Effector CD4-positive, alpha-beta T cell (primary cell): ENCODE results near the gene CDCA5.

ENCODE experiments used
- DNase-seq: peaks from one replicate; pipeline ENCODE4 v3.0.0-alpha.2; 2020
- total RNA-seq: gene quantifications from one replicate; lab custom pipeline; 2026; lab: John Stamatoyannopoulos, UW

CDCA5 gene, protein sequence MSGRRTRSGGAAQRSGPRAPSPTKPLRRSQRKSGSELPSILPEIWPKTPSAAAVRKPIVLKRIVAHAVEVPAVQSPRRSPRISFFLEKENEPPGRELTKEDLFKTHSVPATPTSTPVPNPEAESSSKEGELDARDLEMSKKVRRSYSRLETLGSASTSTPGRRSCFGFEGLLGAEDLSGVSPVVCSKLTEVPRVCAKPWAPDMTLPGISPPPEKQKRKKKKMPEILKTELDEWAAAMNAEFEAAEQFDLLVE
- total RNA-seq: 1.3 reads per million

- peak; percentile 94 for DNase-seq
Observed at GRCh38 chr11:65083834-65084597, at the start of gene CDCA5, which contains the start of gene ZFPL1. Gene CDCA5, minus strand, starts transcription at chr11:65084040. Its CDS starts 62 bp downstream, at chr11:65083978. Gene ZFPL1, plus strand, starts transcription at chr11:65084222. Its CDS starts 477 bp downstream, at chr11:65084699.

DNA sequence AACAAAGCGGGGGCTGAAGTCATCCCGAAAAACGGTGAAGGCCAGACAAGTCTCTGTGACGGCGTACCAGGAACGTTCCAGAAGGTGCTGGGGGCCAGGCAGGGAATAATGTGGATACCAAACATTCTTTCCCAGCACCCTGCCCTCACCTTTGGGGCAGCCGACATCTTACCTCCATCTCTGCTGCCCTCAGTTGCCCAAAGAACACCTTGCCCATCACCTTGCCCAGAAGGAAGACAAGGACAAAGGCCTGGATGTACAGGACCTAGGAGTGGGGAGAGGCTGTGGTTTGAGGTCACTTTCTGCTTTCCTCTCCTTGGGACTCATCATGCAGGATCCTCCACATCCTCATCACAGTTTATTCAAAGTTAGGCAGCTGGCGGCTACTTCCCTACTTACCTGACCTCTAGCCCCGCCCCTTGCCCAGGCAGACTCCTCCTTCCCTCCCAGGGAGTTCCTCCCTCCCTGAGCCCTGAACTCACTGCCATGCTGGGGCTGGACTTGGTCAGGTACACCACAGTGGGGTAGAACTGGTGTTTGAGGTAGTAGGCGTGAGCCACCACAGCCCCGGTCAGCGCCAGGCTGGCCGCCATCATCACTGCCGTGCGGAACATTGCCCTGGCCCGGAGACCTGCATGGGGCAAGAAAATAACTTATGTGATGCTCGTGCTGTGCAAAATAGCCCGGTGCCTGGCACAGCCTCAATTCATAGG lies 49.3 kb upstream of the CDCA5 start:
- DNase-seq: no peak

DNA sequence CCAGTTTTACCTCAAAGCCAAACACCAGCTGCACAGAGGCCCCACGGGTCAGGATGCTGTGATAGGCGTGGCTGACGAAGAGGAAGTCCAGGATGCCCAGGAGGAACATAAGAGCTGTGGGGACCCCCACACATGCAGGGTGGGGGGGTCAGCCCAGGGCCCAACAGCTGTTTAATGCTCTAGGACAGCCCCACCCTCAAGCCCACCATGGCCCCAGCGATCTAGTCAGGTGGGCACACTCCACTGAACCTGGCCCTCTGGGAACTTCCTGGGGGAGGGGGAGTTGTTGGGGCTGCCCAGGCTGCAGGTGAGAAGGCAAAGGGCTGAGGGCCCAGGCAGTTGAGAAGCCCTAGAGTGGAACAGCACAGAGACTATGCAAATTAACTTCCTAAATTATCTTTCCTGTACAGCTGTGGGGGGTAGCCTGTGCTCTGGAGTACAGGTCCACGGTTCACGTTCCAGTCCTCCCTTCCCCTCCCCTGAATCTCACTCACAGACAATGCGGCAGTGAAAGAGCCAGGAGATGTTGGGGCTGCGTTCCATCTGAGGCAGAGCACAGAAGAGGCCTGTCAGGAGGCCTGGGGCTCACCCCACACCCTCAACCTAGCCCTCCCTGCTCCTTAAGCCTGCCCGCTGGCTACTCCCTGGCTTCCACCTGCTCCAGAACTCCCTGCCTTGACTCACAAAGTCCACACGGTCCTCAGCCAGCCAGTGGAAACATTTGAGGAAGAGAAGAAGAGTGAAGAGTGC lies 48.6 kb upstream of the CDCA5 start:
- DNase-seq: no peak

GRCh38 chr11:65131895-65132237 lies 48.0 kb upstream of the CDCA5 start:
- no peak for DNase-seq

GRCh38 chr11:65131417-65131776 lies 47.6 kb upstream of the CDCA5 start:
- DNase-seq: no peak

DNA sequence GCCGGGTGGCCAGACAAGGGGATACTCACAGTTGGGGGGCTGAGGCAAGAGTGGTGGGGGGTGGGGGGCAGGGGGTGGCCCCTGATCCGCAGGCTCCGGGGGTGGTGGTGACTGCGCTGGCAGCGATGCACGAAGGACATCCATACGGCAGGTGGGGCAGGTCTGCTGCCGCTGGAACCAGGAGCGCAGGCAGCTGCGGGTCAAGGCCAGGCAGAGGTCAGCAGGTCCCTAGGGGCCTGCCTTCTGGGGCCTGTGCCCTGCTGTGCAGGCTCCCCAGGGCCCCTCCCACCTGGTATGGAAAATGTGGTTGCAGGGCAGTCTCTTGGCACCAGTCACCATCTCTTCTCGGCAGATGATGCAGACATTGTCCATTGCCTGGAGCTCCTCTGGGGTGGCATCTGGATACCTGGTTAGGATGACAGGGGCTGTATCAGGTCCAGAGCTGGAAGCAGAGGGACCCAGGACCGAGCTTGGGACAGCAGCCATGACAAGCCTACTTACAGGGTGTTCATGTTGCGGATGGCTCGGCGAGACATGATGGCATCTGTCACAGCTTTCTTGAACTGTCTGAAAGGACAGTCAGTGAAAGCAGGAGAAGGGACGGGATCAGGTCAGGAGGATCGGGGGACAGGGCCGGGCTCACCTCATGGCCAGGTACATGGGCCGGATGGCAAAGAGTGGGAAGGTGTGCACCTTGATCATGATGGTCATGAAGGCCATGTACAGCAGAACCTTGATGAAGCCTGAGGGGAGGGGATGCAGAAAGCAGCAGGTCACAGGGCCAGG lies 47.0 kb upstream of the CDCA5 start:
- DNase-seq: no peak

GRCh38 chr11:65129649-65130441 lies 46.0 kb upstream of the CDCA5 start:
- no peak for DNase-seq

GRCh38 chr11:65128182-65129145 lies 44.6 kb upstream of the CDCA5 start:
- DNase-seq: no peak

GRCh38 chr11:65127473-65128181 lies 43.8 kb upstream of the CDCA5 start:
- DNase-seq: no peak

- DNase-seq: no peak
Observed at GRCh38 chr11:65126624-65127274, 42.9 kb upstream of the CDCA5 start.

DNA sequence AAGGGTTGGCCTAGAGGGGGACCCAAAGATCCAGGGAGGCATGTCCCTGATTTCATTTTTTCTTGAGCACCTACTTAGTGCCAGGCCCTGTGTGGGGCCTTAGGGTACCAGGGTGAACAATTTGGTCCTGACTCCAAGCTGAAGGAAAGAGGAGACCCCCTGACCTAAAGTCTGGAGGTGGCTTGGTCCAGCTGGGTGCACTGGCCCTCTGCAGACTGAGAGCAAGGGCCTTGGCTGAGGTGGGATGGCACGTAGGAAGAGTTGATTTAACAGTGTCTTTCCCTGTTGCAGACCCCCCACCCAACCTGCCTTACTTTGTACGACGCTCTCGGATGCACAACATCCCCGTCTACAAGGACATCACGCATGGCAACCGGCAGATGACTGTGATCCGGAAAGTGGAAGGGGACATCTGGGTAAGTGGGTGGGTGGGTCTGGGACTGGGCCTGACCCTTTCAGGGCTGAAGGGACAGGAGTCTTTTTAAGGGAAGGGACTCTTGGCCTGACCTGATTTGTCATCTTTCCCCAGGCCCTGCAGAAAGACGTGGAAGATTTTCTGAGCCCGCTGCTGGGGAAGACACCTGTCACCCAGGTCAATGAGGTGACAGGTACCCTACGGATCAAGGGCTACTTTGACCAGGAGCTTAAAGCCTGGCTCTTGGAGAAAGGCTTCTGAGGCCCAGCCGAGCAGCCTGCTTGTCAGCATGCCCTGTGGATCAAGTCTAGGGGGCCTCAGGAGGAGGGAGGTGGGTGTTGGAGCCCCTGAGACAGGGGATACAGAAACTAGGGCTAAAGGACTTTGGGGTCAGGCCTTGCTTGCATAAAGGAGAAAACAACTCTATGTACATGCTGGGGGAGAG lies 41.6 kb upstream of the CDCA5 start:
- no peak for DNase-seq

- no peak for DNase-seq
Observed at GRCh38 chr11:65124480-65125196, 40.8 kb upstream of the CDCA5 start.

DNA sequence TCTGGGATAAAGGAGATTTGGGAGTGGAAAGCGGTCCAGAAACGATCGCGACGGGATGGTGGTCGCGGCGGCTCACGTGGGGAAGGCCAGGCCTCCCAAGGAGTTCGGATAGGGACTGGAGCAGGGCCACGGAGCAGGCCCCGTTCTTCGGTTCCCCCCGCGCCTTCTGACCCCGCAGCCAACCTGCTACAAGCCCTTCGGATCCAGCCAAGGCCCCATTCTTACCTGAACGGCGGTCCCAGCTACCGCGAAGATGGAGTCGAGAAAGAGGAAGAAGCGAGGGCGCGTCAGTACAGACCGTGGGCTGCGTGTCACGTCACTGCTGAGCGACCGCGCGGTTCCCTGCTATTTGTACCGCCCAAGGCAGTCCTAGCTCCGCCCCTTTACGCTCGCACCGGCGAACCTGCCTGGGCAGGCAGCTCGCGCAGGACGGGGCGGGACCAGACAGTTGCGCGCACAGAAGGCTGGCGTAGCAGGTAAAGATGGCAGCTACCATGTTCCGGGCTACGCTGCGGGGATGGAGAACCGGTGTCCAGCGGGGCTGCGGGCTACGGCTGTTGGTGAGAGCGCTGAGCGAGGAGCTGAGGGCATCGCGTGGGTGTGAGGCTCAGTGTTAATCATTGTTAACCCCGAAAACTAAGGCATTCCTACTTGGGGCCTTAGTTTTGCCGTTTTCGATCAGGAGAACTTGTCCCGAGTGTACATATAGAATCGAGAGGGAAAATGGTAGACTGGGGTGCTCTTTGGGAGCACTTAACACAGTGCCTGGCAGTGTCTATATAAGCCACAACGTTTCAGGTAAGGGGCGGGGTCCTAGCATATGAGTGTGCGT lies 38.2 kb upstream of the CDCA5 start, which contains the start of the genes FAU and MRPL49:
FAU (minus strand) TSS at position 270 of the 832 bp plus-strand sequence. CDS start 321 bp downstream, outside the sequence.
MRPL49 (plus strand) TSS at position 457 of the 832 bp plus-strand sequence; CDS start at position 483, 26 bp downstream.
- DNase-seq: peak; percentile 99

GRCh38 chr11:65121447-65121864 lies 37.6 kb upstream of the CDCA5 start:
- no peak for DNase-seq

GRCh38 chr11:65120831-65121230 lies 37.0 kb upstream of the CDCA5 start:
- no peak for DNase-seq

DNA sequence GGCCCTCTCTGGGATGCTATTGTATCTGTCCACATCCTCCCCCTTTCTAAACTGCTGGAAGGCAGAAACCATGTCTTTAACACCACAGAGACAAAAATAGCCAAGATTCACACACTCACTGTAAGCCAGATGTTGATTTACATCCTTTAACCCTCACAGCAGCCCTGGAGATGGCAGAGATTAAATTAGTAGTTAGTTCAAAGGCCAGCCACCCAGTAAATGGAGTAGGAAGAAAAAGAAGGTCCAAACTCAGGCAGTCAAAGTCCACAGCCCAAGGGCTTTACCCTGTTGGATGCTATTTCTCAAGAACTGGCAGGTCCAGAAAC lies 35.8 kb upstream of the CDCA5 start:
- DNase-seq: no peak
